H1 (cell line): ENCODE results near the gene HADHB. TPM values are rescaled to one million over a fixed set of nuclear protein-coding genes. Genes with fewer than 3 reads are reported as not detected.

Experiments
- CTCF ChIA-PET: fragments of 300-600 bp; sonication (Branson Sonifier 250); formaldehyde crosslinking; loops from one replicate; lab custom pipeline; 2021; ENCODE audit not compliant: partially characterized antibody; lab: Charles Lee
- POLR2A ChIA-PET: fragments of 300-600 bp; sonication (Branson Sonifier 250); formaldehyde crosslinking; loops from one replicate; lab custom pipeline; 2021; ENCODE audit warnings: inconsistent platforms; ENCODE audit not compliant: partially characterized antibody; lab: Charles Lee
- DNase-seq, 2 experiments: peaks; one replicate each; pipeline versions ENCODE4 v3.0.0 to v3.0.0-alpha.2; 2010 to 2022; ENCODE audit warnings: low spot score in 2 of 2, low read depth in 1 of 2, mixed read lengths in 1 of 2
- FAIRE-seq: peaks from 2 replicates; lab custom pipeline; 2011; peaks lifted over from hg19 to GRCh38; lab: Jason Lieb, UNC
- H2AFZ ChIP-seq: 2 replicates; pipeline ENCODE4 v1.8.1; 2012; ENCODE audit warnings: low read length, inconsistent platforms
- H2AK5ac ChIP-seq: 2 replicates; pipeline ENCODE4 v1.6.1; 2013; ENCODE audit warnings: low read depth, low read length
- H2BK120ac ChIP-seq: replicated peaks from 2 replicates; pipeline ENCODE3; 2013; ENCODE audit warnings: low read depth, low read length, inconsistent platforms
- H2BK12ac ChIP-seq: 2 replicates; pipeline ENCODE4 v1.6.1; 2013; ENCODE audit warnings: low read depth, low read length
- H2BK15ac ChIP-seq: 2 replicates; pipeline ENCODE4 v1.6.1; 2013; ENCODE audit warnings: low read length
- H2BK20ac ChIP-seq: 2 replicates; pipeline ENCODE4 v1.6.1; 2013; ENCODE audit warnings: low read length
- H2BK5ac ChIP-seq: 2 replicates; pipeline ENCODE4 v1.6.1; 2013; ENCODE audit warnings: low read depth, low read length
- H3K14ac ChIP-seq: 2 replicates; pipeline ENCODE4 v1.6.1; 2013; ENCODE audit warnings: inconsistent platforms; ENCODE audit not compliant: insufficient read length
- H3K18ac ChIP-seq: 2 replicates; pipeline ENCODE4 v1.6.1; 2013; ENCODE audit warnings: low read length; ENCODE audit errors: extremely low read depth
- H3K23ac ChIP-seq: 2 replicates; pipeline ENCODE4 v1.6.1; 2013; ENCODE audit warnings: inconsistent platforms; ENCODE audit not compliant: insufficient read length
- H3K23me2 ChIP-seq: 2 replicates; pipeline ENCODE4 v1.6.1; 2013; ENCODE audit warnings: low read depth, low read length
- H3K27ac ChIP-seq: 2 replicates; pipeline ENCODE4 v1.6.1; 2011; ENCODE audit warnings: low read depth, low read length, inconsistent platforms
- H3K27me3 ChIP-seq, 4 experiments: replicated peaks in 1 of 4; 1 replicate in 1 of 4; 2 replicates in 3 of 4; pipeline versions ENCODE4 v1.6.1 to v1.8.1; 2011 to 2013; ENCODE audit warnings: low read length in 3 of 4, mild to moderate bottlenecking in 3 of 4, inconsistent platforms in 2 of 4, mixed read lengths in 2 of 4, moderate library complexity in 1 of 4; ENCODE audit not compliant: control insufficient read depth in 3 of 4, insufficient read depth in 3 of 4; ENCODE audit errors: extremely low read depth in 1 of 4
- H3K36me3 ChIP-seq, 4 experiments: 2 replicates each; pipeline versions ENCODE4 v1.6.1 to v1.8.1; 2011 to 2013; ENCODE audit warnings: mild to moderate bottlenecking in 4 of 4, low read length in 3 of 4, moderate library complexity in 2 of 4, control low read depth in 1 of 4, inconsistent platforms in 1 of 4; ENCODE audit not compliant: insufficient read depth in 4 of 4, control insufficient read depth in 2 of 4
- H3K4ac ChIP-seq: replicated peaks from 2 replicates; pipeline ENCODE3; 2013; ENCODE audit warnings: low read length, low read depth, mixed read lengths, inconsistent platforms; ENCODE audit not compliant: insufficient read length
- H3K4me1 ChIP-seq, 4 experiments: replicated peaks in 1 of 4; 1 replicate in 1 of 4; 2 replicates in 3 of 4; pipeline versions ENCODE4 v1.6.1 to v1.8.1; 2011 to 2013; ENCODE audit warnings: low read length in 3 of 4, inconsistent platforms in 2 of 4, mixed read lengths in 1 of 4; ENCODE audit not compliant: insufficient read depth in 4 of 4, control insufficient read depth in 3 of 4
- H3K4me2 ChIP-seq, 2 experiments: 2 replicates each; pipeline versions ENCODE4 v1.6.1 to v1.8.1; 2011 to 2013; ENCODE audit warnings: low read depth in 2 of 2, low read length in 2 of 2, control low read depth in 1 of 2, inconsistent platforms in 1 of 2, mild to moderate bottlenecking in 1 of 2; ENCODE audit not compliant: insufficient read depth in 1 of 2
- H3K4me3 ChIP-seq, 4 experiments: fragments of 200-600, 300-600 bp in 1 of 4; sonication (generic), shearing (Covaris generic), sonication (Bioruptor Twin) in 1 of 4; 2 replicates each; pipeline versions ENCODE4 v1.5.1 to v1.8.1; 2011 to 2016; ENCODE audit warnings: low read length in 4 of 4, low read depth in 3 of 4, control low read depth in 2 of 4, inconsistent platforms in 2 of 4, mild to moderate bottlenecking in 2 of 4, mixed read lengths in 1 of 4, moderate library complexity in 1 of 4; ENCODE audit not compliant: insufficient read depth in 2 of 4; ENCODE audit errors: extremely low read depth in 1 of 4
- H3K56ac ChIP-seq: replicated peaks from 2 replicates; pipeline ENCODE3; 2013; ENCODE audit warnings: low read depth, mild to moderate bottlenecking, mixed read lengths, low read length, inconsistent platforms; ENCODE audit not compliant: insufficient read length
- H3K79me1 ChIP-seq: 2 replicates; pipeline ENCODE4 v1.6.1; 2013; ENCODE audit warnings: low read depth, low read length, control low read depth
- H3K79me2 ChIP-seq, 2 experiments: 2 replicates each; pipeline versions ENCODE4 v1.6.1 to v1.8.1; 2012 to 2013; ENCODE audit warnings: low read length in 2 of 2, mild to moderate bottlenecking in 2 of 2, inconsistent platforms in 1 of 2; ENCODE audit not compliant: insufficient read depth in 2 of 2, control insufficient read depth in 1 of 2
- H3K9ac ChIP-seq, 4 experiments: replicated peaks in 1 of 4; 1 replicate in 1 of 4; 2 replicates in 3 of 4; pipeline versions ENCODE4 v1.6.1 to v1.8.1; 2011 to 2013; ENCODE audit warnings: low read depth in 3 of 4, low read length in 3 of 4, control low read depth in 2 of 4, mild to moderate bottlenecking in 2 of 4, moderate library complexity in 2 of 4, inconsistent platforms in 1 of 4; ENCODE audit errors: extremely low read depth in 1 of 4
- H3K9me3 ChIP-seq, 2 experiments: 2 replicates each; pipeline versions ENCODE4 v1.6.1 to v1.8.1; 2012 to 2013; ENCODE audit warnings: mild to moderate bottlenecking in 2 of 2, moderate library complexity in 2 of 2, control low read depth in 1 of 2, inconsistent platforms in 1 of 2, low read depth in 1 of 2, low read length in 1 of 2, mixed read lengths in 1 of 2; ENCODE audit not compliant: insufficient read depth in 2 of 2
- H4K20me1 ChIP-seq, 2 experiments: replicated peaks in 1 of 2; 2 replicates each; pipeline versions ENCODE3 to v1.8.1; 2011 to 2013; ENCODE audit warnings: inconsistent platforms in 2 of 2, low read length in 2 of 2, mild to moderate bottlenecking in 1 of 2; ENCODE audit not compliant: insufficient read depth in 2 of 2, control insufficient read depth in 1 of 2
- H4K5ac ChIP-seq: 2 replicates; pipeline ENCODE4 v1.6.1; 2013; ENCODE audit warnings: low read length, low read depth, mixed read lengths, inconsistent platforms; ENCODE audit not compliant: insufficient read length
- H4K8ac ChIP-seq: 2 replicates; pipeline ENCODE4 v1.8.0; 2013; ENCODE audit warnings: mild to moderate bottlenecking, moderate library complexity, low read length, inconsistent platforms; ENCODE audit not compliant: insufficient read depth; ENCODE audit errors: extremely low read depth
- H4K91ac ChIP-seq: replicated peaks from 2 replicates; pipeline ENCODE3; 2013; ENCODE audit warnings: low read length, mixed read lengths, inconsistent platforms; ENCODE audit not compliant: insufficient read length
- KDM5A ChIP-seq: fragments of 200-600 bp; IDR thresholded peaks from 2 replicates; pipeline ENCODE4 v1.7.1; 2012; ENCODE audit warnings: mild to moderate bottlenecking, low read length, inconsistent platforms, mixed read lengths
- NRF1 ChIP-seq: IDR thresholded peaks from 2 replicates; pipeline ENCODE4 v1.6.1; 2011; ENCODE audit warnings: mild to moderate bottlenecking, low read depth, low read length, improper control_type of control experiment
- WGBS, 2 experiments: shearing (Covaris generic) in 1 of 2; methylation state at CpG; one replicate each; pipeline versions ENCODE4 v1.1.6 to v1.1.7; 2013 to 2015; ENCODE audit warnings: low lambda C conversion rate in 2 of 2, mixed read lengths in 2 of 2, inconsistent platforms in 1 of 2, low coverage in 1 of 2, missing lambda C conversion rate in 1 of 2; ENCODE audit not compliant: insufficient replicate concordance in 2 of 2, insufficient coverage in 1 of 2, insufficient read length in 1 of 2; ENCODE audit errors: extremely low coverage in 1 of 2, missing lambda C conversion rate in 1 of 2; 5-methylcytosine and 5-hydroxymethylcytosine counted together
- polyA plus RNA-seq, 7 experiments: library from polyadenylated mRNA; depleted of rRNA in 3 of 7; stranded (reverse) in 5 of 7; unstranded in 2 of 7; fragments of >200 nt in 5 of 7; fragments of 200-250 nt in 2 of 7; gene quantifications; 1 replicate in 5 of 7; 2 replicates in 1 of 7; 4 replicates in 1 of 7; pipeline versions ENCODE4 v1.2.1 to v1.2.3, GENCODE V29; 2011 to 2013; ENCODE audit warnings: missing spikeins in 2 of 7, mixed read lengths in 2 of 7
- total RNA-seq: library from RNA; stranded (reverse); fragmentation: NEBNext Ultra II Directional; extraction: Animal tissue kit (Norgen Biotek cat#: 25700); gene quantifications from 2 replicates; pipeline ENCODE4 v1.2.1, GENCODE V29; 2021

The HADHB gene
- total and polyA plus RNA-seq, 2 of the 8 experiments (the other 6 are each of a cell fraction or from before 2014, with no cell fraction given), result 47.7 to 52.3 TPM

GRCh38 chr2:26298286-26298637 lies 53.5 kb downstream of the HADHB start:
- H3K27me3 ChIP-seq, result no peaks in the 10 kb centered on the region
- no peaks in the 10 kb centered on the region for H3K36me3 ChIP-seq
- H3K27ac ChIP-seq, result peak overlapping the region; percentile 91
- H3K4me1 ChIP-seq, result peaks cover 10 to 17% (median 11%) of the 10 kb centered on the region in 4 experiments
- peak overlapping the region; percentile 76 for H4K5ac ChIP-seq
- no peaks in the 10 kb centered on the region for H3K9me3 ChIP-seq
- no peak overlapping the region for H2BK20ac ChIP-seq
- no peak overlapping the region for H3K14ac ChIP-seq
- ChIA-PET POLR2A (interaction anchor here (0.7 to 4.4 kb wide), 9 partner anchors 9 to 125 kb away, joined by 3 to 37 read pairs (median 5); partner anchors contain the start of genes HADHA and HADHB), CTCF (interaction anchor here (0.6 to 2.2 kb wide), 8 partner anchors 16 to 718 kb away, joined by 3 to 8 read pairs (median 4); no protein-coding TSS in a partner anchor)
- peaks cover 14% of the 10 kb centered on the region for H3K23me2 ChIP-seq
- no peak overlapping the region for H2AK5ac ChIP-seq
- H2BK12ac ChIP-seq, result peak overlapping the region; percentile 87; the same call in 1 of the 2 replicates
- peak overlapping the region; percentile 81; the same call in 1 of the 2 replicates for H4K8ac ChIP-seq
- H3K56ac ChIP-seq, result no peak overlapping the region
- H3K79me1 ChIP-seq, result no peaks in the 10 kb centered on the region
- peak overlapping the region; percentile 47 to 78 (median 70) for H3K4me3 ChIP-seq
- peak overlapping the region; percentile 88 to 99 for H3K4me2 ChIP-seq
- peak overlapping the region; percentile 99 for H2BK5ac ChIP-seq
- H2BK120ac ChIP-seq, result peak overlapping the region; percentile 19
- H4K91ac ChIP-seq, result peak overlapping the region; percentile 84
- DNase-seq (no peak), FAIRE-seq (no peak)
- H3K18ac ChIP-seq, result peak overlapping the region; percentile 97
- H3K79me2 ChIP-seq, result peaks cover 0 to 12% of the 10 kb centered on the region in 2 experiments; a peak in 2 of 4 replicates
- H3K4ac ChIP-seq, result no peak overlapping the region
- no peaks in the 10 kb centered on the region for H4K20me1 ChIP-seq
- H2AFZ ChIP-seq, result peak overlapping the region; percentile 76; the same call in 1 of the 2 replicates
- no peak overlapping the region; the same call in 1 of the 2 replicates for H2BK15ac ChIP-seq
- peak overlapping the region in 3 of 4 experiments; percentile 58 to 81 (median 77); a peak in 3 of 7 replicates for H3K9ac ChIP-seq
- WGBS, 2 experiments, result 2% methylated on average over 15 of the region's 17 CpGs; no CpG with 5 or more reads in 1 of the 2 experiments
- H3K23ac ChIP-seq, result no peak overlapping the region
- TF ChIP-seq NRF1 (no peak), KDM5A (no peak)
